GM19240 (cell line): ENCODE data around the gene MOGAT1.
"Not testable (repeated sequence)": the region's sequence is repeated elsewhere in the genome, so short reads cannot be mapped to it uniquely, and the experiment has no call there.

Experiments used
- DNase-seq: peaks from one replicate; pipeline ENCODE4 v3.0.0; 2011; ENCODE audit warnings: low spot score; ENCODE audit not compliant: insufficient read length

MOGAT1 gene

DNA sequence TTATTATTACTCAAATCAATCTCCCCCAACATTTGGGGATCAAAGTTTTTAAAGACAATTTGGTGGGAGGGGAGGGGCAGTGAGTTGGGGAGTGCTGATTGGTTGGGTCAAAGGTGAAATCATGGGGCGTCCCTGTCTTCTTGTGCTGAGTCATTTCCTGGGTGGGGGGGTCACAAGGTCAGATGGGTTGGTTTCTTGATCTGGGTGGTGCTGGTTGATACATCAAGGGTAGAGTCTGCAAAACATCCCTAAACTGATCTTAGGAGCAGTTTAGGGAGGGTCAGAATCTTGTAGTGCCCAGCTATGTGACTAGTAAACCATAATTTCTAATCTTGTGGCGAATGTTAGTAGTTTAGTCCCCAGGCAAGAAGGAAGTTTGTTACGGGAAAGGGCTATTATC lies 67.4 kb downstream of the MOGAT1 start:
- no peak for DNase-seq

DNA sequence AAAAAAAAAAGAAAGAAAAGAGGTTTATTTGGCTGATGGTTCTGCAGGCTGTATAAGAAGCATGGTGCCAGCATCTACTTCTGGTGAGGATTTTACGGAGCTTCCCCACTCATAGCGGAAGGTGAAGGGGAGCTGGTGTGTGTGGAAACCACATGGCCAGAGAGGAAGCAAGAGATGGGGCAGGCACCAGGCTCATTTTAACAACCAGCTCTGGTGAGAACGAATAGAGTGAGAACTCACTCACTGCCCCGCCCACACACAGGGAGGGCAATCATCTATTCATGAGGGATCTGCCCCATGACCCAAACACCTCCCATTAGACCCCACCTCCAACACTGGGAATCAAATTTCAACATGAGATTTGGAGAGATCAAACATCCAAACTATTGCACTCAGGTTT lies 68.5 kb downstream of the MOGAT1 start:
- DNase-seq = no peak

DNA sequence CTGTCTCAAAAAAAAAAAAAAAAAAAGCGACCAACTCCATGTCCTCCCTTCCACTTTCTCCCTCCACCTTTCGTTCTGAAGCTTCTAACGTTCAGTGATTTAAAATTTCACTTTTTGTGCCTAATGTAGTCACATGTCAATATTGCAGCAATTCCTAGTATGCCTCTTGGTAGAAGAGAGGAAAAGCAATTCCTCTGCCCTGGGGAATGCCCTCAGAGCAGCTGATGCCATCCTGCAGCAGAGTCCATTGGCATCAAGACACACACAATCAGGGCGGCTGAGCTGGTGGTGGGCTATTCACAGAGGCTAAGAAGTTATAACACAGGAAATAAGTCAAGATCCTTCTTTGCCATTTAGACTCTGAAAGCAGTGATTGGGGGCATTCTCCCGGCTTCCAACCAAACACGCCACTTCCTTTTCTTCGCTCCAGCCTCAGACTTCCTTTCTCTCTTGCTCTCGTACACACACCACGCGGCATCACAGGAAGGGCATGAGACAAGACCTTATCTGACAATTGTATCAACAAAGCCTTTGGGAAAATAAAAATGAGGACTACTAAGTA lies 71.9 kb downstream of the MOGAT1 start:
- no peak for DNase-seq

DNA sequence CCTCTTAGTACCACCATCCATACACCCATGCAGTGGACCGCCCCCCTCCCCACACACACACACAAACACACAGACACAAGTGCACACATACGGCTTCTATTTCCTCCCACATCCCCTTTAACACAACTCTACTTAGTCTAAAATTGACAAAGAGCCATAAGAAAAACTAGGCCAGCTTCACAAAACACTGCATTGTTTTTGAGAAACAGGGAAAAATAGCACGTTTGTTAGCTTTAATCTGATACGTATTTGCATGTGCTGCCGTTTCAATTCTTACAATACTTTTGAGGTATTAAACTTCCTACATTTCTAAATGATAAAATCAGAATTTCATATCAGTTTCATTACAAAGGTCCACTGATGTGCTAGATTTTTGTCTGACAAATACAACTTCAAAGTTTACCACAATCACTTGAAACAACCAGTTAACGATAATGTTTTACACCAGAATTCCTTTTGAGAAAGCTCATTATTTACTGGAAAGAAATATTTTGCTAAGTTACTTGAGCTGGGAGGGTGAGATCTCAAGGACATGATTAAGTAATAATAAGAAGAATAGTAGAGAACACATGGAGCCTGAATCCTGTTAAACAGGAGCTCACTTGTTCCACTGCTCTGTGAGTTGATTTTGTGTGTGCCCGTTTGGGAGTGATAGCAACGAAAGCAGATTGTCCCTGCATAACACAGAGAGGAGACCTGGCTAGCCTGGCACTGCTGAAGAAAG lies 74.5 kb downstream of the MOGAT1 start:
- no peak for DNase-seq

DNA sequence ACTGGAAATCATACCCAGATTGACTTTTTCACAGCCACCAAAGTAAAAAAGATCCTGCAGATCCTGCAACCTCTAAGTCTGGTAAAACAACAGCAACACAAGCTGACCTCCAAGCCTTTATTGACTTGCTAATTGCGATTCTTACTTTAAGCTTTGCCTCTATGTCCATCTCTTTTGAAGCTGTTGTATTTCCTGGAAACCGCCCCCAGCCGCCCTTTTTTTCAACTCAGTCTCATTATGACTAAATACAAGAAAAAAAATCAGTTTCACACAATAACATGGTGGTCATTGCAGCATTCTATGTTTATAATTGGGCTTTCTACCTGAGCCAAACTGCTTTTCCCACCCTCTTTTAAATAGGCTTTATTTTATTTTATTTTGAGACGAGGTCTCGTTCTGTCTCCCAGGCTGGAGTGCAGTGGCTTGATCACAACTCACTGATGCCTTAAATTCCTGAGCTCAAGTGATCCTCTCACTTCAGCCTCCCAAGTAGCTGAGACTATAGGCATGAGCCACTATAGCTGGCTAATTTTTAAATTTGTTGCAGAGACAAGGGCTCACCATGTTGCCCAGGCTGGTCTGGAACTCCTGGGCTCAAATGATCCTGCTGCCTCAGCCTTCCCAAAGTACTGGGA lies 76.2 kb downstream of the MOGAT1 start:
- peak; percentile 11 for DNase-seq

DNA sequence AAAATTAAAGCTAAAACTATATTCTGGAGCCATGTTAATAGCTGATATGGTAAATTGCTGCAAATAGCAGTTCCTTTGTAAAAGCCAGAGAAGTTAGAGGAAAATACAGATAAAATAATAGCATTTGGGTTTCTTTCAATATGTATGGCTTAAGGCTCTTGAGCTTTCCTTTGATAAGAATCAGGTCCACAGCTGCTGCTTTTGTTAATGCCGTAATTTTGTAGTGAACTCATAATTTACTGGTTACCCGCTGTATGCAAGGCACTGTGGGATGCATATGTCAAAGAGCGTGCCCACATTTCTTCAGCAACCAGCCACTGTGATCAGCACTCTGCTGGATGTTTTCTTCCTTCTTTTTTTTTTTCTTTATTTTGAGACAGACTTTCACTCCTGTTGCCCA lies 79.1 kb downstream of the MOGAT1 start:
- no peak for DNase-seq

DNA sequence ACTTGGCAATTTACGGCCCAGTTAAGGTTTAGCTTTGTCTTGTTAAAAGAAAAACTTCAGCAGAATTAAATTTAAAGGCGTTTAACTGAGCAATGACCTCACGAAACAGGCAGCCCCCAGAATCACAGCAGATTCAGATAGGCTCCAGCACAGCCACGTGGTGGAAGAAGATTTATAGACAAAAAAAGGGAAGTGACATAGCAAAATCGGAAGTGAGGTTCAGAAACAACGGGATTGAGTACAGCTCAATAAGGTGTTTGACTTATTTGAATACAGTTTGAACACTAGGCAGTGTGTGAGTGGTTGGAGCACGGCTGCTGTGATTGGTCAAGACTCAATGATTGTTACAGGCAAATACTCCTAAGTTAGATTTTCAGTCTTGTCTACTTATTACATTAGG lies 79.8 kb downstream of the MOGAT1 start:
- DNase-seq = no peak

DNA sequence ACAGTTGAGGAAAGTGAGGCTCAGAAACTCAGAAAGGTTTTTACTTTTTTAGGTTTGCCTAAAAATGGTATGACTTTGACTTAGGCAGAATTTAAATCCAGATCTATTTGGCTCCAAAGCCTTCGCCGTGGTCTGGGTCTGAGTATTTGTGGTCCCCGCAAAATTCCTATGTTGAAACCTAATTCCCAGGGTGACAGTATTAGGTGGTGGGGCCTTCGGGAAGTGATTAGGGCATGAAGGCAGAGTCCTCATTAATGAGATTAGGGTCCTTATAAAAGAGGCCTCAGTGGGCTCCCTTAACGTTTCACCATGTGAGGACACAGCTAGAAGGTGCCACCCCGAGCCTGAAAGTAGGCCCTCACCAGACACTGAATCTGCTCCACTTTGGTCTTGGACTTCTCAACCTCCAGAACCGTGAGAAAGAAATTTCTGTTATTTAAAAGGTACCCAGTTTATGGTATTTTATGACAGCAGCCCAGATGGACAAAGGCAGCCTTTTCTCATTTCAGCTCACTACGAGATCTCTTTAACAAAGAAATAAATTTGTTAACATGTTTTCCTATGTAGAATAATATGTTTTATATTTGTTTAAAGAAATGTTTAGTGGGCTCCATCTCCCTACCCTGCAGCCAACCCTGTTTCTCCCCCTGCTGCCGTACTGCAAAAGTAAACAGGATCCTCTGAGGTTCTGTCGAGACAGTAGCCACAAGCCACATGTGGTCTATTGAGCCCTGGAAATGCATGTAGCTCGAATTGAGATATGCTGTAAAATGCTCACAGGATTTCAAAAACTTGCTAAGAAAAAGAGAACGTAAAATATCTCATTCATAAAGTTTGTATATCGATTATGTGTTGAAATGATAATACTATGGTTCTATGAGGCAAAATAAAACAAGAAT lies 80.6 kb downstream of the MOGAT1 start:
- no peak for DNase-seq

DNA sequence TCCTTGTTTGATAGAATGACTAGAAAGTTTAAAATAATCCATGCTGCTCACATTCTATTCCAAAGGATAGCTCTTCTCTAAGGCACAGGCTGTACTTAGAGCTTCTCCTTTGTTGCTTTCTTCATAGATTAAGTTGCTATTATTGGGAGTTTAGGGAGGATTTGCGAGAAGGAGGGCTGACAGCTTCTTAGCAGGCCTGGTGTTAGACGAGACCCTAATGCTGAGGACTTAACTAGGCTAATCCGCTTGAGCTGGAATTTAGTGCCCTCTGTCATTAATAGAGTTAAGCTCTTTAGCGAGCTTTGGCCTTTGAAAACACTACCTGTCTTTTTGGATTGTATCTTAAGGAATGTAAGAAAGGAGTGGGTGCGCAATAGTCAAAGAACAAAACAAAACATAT lies 81.3 kb downstream of the MOGAT1 start:
- DNase-seq = no peak

DNA sequence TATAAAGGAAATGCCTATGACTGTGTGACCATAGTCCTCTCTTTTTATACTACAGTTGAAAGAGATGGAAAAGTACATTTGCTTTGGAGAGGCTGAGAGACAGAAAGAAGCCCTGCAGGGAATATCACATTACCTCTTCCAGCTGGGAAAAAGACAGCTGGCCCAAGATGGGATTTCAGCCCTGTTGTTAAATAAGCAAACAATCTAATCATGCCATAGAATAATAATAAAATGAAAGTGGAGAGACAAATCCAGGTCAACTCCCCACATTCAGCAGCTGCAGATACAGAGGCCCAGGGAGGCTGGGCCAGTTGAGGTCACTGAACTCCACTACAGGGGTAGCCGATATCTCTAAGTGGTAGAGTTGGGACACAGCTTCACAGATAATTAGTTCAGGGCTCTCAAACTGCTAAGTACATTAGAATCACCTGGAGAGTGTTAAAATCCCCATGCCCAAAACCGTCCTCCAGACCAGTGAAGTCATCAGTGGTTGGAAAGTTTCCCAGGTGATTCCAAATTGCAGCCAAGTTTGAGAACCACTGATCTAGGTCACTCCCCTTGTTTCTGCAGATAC lies 81.9 kb downstream of the MOGAT1 start:
- DNase-seq = no peak

DNA sequence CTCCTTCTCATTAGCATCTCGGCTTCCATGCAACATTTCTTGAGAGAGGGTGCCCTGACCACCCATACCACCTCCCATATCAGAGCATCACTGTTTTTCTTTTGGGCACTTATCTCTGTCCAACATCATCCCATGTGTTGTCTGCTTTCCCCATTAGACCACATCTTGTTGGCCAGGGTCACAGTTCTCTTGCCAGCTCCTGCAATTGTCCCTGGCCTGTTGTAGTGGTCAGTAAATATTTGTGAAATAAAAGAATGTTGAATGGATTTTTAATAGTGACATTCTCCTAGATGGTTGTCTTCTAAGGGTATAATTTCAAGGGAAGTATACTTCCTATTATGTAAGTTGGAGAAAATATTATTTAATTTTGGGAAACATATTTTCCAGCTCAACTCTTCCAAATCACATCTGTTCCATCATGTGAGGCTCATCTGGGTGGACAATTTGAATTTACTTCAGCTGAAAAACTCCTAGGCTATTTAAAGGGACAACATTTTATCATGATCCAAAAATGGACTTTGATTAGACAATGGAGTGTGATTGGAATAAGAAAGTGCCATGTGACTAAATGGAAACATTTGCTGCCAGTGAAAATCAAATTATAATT lies 83.0 kb downstream of the MOGAT1 start:
- no peak for DNase-seq

DNA sequence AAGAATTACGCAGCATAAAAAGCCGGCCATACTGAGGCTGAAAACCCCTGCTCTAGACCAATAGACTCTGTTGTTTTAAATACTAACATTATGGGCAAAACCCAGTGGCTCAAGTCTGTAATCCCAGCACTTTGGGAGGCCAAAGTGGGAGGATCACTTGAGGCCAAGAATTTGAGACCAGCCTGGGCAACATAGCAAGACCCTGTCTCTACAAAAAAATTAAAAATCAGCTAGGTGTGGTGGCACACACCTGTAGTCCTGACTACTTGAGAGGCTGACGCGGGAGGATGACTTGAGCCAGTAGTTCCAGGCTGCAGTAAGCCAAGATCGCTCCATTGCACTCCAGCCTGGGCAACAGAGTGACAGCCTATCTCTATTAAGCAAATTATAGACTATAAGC lies 84.1 kb downstream of the MOGAT1 start:
- DNase-seq = not testable (repeated sequence)

DNA sequence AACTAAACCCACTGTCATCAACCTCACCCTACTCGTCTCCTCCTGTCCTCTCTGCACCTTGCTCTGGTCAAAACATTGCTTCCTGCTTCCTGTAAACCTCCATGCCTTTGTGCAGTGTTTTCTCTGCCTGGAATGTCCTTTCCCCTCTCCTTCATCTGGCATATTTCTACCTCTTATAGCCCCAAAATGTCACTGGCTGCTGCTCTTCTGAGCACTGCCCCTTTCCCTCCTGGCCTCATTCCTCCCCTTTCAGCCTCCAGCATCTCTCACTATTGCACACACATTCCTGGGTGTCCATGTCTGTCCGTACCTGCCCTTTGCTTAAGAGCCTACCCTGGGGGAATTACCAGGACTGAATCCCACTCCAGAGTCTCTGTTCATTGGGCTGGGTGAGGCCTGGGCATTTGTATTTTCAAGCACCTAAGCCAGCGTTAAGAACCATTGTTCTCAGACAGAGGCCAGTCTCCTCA lies 84.9 kb downstream of the MOGAT1 start:
- DNase-seq = no peak

DNA sequence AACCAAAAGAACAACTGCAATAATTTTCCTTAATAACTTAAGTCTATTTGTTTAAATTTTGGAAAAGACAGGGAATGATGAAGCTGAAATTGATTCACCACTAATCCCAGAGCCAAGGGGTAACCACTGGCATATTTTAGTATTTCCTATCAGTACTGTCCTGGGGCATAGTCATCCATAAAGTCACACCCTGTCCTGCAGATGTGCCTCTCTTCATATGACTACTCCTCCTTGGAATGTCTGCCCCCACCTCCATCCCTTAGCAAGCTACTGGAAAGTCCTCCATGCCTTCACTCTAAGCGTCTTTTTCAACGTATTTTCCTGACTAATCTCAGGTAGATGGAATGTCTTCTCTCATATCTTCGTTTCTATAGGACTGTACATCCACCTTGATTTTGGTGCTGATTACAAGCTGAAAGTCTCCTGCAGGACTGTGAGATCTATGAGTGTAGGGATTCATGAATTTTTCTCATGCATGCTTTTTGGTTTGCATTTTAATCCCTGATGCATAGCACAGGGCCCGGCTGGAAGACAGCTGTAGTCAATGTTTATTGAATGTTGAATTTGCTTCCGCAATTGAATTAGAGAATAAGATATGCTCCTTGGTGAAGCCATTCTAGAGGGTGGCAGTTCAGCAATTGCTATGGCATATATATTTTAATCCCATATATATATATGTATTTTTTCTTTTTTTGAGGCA lies 85.6 kb downstream of the MOGAT1 start:
- DNase-seq = no peak
